GM19452 (cell line): ENCODE data around the gene LOC101059915.
"Not testable (repeated sequence)": the region's sequence is repeated elsewhere in the genome, so short reads cannot be mapped to it uniquely, and the experiment has no call there.

Experiments
- ATAC-seq: cut with Tn5 transposase; IDR thresholded peaks from one replicate; pipeline ENCODE4 v1.9.1; 2021; ENCODE audit not compliant: unreplicated experiment

LOC101059915 gene

GRCh38 chrX:71638409-71638808 lies 28.9 kb upstream of the LOC101059915 start:
- ATAC-seq = no peak

GRCh38 chrX:71640002-71640401 lies 27.3 kb upstream of the LOC101059915 start:
- ATAC-seq = no peak

GRCh38 chrX:71644406-71644805 lies 22.9 kb upstream of the LOC101059915 start:
- not testable (repeated sequence) for ATAC-seq

GRCh38 chrX:71650333-71650969 lies 16.9 kb upstream of the LOC101059915 start:
- ATAC-seq = peak; percentile 93

GRCh38 chrX:71652405-71652804 lies 14.9 kb upstream of the LOC101059915 start:
- no peak for ATAC-seq

- ATAC-seq = no peak
Observed at GRCh38 chrX:71653344-71653743, 14.0 kb upstream of the LOC101059915 start.

GRCh38 chrX:71657267-71657666 lies 10.1 kb upstream of the LOC101059915 start:
- no peak for ATAC-seq

GRCh38 chrX:71659342-71659741 lies 8.0 kb upstream of the LOC101059915 start:
- ATAC-seq = no peak

GRCh38 chrX:71659959-71660358 lies 7.4 kb upstream of the LOC101059915 start:
- ATAC-seq = no peak

GRCh38 chrX:71660562-71661416 lies 6.6 kb upstream of the LOC101059915 start:
- no peak for ATAC-seq

- no peak for ATAC-seq
Observed at GRCh38 chrX:71661919-71662318, 5.4 kb upstream of the LOC101059915 start.

GRCh38 chrX:71662654-71663053 lies 4.7 kb upstream of the LOC101059915 start:
- ATAC-seq = not testable (repeated sequence)

- ATAC-seq = not testable (repeated sequence)
Observed at GRCh38 chrX:71663238-71663637, 4.1 kb upstream of the LOC101059915 start.

GRCh38 chrX:71664202-71664601 lies 3.1 kb upstream of the LOC101059915 start:
- ATAC-seq = not testable (repeated sequence)

- ATAC-seq = no peak
Observed at GRCh38 chrX:71664889-71665491, 2.4 kb upstream of the LOC101059915 start.

- no peak for ATAC-seq
Observed at GRCh38 chrX:71665747-71666146, 1.6 kb upstream of the LOC101059915 start.

GRCh38 chrX:71666240-71667223 lies 814 bp upstream of the LOC101059915 start:
- no peak for ATAC-seq

GRCh38 chrX:71668248-71668595 lies 876 bp downstream of the LOC101059915 start:
- no peak for ATAC-seq

GRCh38 chrX:71669492-71669891 lies 2.1 kb downstream of the LOC101059915 start:
- ATAC-seq = no peak

- ATAC-seq = peak; percentile 53
Observed at GRCh38 chrX:71669947-71670346, 2.6 kb downstream of the LOC101059915 start.
